ENCODE measurements around the gene UBE2J1. TPM values are rescaled to one million over a fixed set of nuclear protein-coding genes. Genes with fewer than 3 reads are reported as not detected.

UBE2J1 gene
- total and polyA plus RNA-seq, 9 of the 15 experiments (the other 6 are each of a cell fraction or from before 2014, with no cell fraction given): 11.6 to 32.6 (median 22.0) TPM

DNA sequence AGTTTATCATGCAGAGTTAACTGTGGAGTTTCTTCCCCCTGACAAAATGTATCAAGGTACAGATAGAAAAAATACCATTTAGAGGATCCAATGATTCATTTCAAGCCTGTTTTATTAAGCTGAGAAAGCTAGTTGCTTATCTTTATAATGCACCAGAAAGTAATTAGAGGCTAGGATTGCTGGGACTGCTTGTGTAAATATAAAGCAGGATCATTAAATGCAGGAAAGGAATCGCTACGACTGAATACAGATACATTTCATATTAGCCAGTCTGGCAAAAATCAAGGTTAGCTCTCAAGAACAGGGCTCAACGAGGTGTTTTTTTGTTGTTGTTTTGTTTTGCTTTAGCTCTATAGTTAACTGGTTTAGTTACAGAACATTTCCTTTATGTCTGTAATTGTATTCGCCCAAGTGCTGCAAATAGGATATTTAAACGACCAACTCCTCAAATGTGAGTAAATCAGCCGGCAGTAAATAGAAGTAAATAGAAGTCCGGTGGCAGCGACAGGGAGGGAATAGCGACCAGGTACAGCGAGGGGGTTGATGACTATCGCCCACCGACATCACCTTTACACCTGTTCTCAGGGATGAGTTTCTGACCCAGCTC lies 748 bp downstream of the UBE2J1 start (continued):
- 0 out of 2 replicates have a peak, but pooled peaks have one; percentile 45 for TF ChIP-seq ZBTB40 (IDR thresholded peaks at IDR 0.05)
- no peak for TF ChIP-seq ZBTB40 (CRISPR knock-in tag; IDR thresholded peaks at IDR 0.05)
